Thymus (tissue), 11 donors: ENCODE measurements around the gene DIO3. TPM values are rescaled to one million over a fixed set of nuclear protein-coding genes. Genes with fewer than 3 reads are reported as not detected.

ENCODE experiments used
- DNase-seq, 9 donors: peaks; one replicate each; pipeline ENCODE4 v3.0.0-alpha.2; 2013; ENCODE audit warnings: low spot score in 9 of 9, low read depth in 6 of 9, missing footprints in 1 of 9
- H3K27ac ChIP-seq, 2 donors: one replicate each; pipeline ENCODE4 v1.5.1; 2013; ENCODE audit warnings: control low read depth in 1 of 2, low read depth in 1 of 2, low read length in 1 of 2, mild to moderate bottlenecking in 1 of 2, moderate library complexity in 1 of 2
- H3K27me3 ChIP-seq, 2 donors: one replicate each; pipeline ENCODE4 v1.5.1; 2013; ENCODE audit warnings: low read length in 1 of 2; ENCODE audit not compliant: control insufficient read depth in 2 of 2, insufficient read depth in 1 of 2
- H3K36me3 ChIP-seq, 2 donors: one replicate each; pipeline ENCODE4 v1.5.1; 2013; ENCODE audit warnings: low read length in 1 of 2, mild to moderate bottlenecking in 1 of 2, moderate library complexity in 1 of 2; ENCODE audit not compliant: control insufficient read depth in 2 of 2, insufficient read depth in 2 of 2
- H3K4me1 ChIP-seq, 2 donors: one replicate each; pipeline ENCODE4 v1.5.1; 2013; ENCODE audit warnings: low read length in 2 of 2; ENCODE audit not compliant: control insufficient read depth in 2 of 2, insufficient read depth in 2 of 2
- H3K4me3 ChIP-seq, 2 donors: one replicate each; pipeline ENCODE4 v1.5.1; 2013; ENCODE audit warnings: low read length in 2 of 2, control low read depth in 1 of 2, mild to moderate bottlenecking in 1 of 2
- H3K9me3 ChIP-seq, 2 donors: one replicate each; pipeline ENCODE4 v1.5.1; 2013; ENCODE audit warnings: low read length in 1 of 2, mild to moderate bottlenecking in 1 of 2; ENCODE audit not compliant: control insufficient read depth in 2 of 2, insufficient read depth in 1 of 2
- WGBS: extraction: QIAGEN DNeasy Blood & Tissue Kit; methylation state at CpG from one replicate; pipeline ENCODE4 v1.1.7; 2013; 5-methylcytosine and 5-hydroxymethylcytosine counted together
- polyA plus RNA-seq: library from polyadenylated mRNA; stranded (reverse); fragments of 200-250 nt; gene quantifications from one replicate; pipeline ENCODE4 v1.2.3, GENCODE V29; 2013
- total RNA-seq: library from RNA; stranded (reverse); fragments of 120-200 nt; gene quantifications from one replicate; pipeline ENCODE4 v1.2.4, GENCODE V29; 2013
- donor health status: healthy.

The DIO3 gene
- total and polyA plus RNA-seq, 2 donors, result 0.24 to 0.84 TPM

GRCh38 chr14:101561897-101562490 lies 699 bp downstream of the DIO3 start:
- H3K27ac ChIP-seq, result no peak overlapping the region
- peaks cover 0 to 10% of the 10 kb centered on the region in 2 donors for H3K4me1 ChIP-seq
- DNase-seq, result no peak
- peaks cover 84 to 92% of the 10 kb centered on the region in 2 donors for H3K27me3 ChIP-seq
- H3K9me3 ChIP-seq, result peaks cover 14 to 19% of the 10 kb centered on the region in 2 donors
- WGBS, result 76% methylated on average over 51 of the region's 51 CpGs
- H3K36me3 ChIP-seq, result no peaks in the 10 kb centered on the region
- no peak overlapping the region for H3K4me3 ChIP-seq

- WGBS, result 9% methylated on average over 23 of the region's 23 CpGs
- no peak overlapping the region for H3K27ac ChIP-seq
- peaks cover 0 to 10% of the 10 kb centered on the region in 2 donors for H3K4me1 ChIP-seq
- no peak overlapping the region for H3K4me3 ChIP-seq
- peaks cover 84 to 92% of the 10 kb centered on the region in 2 donors for H3K27me3 ChIP-seq
- H3K9me3 ChIP-seq, result peaks cover 14 to 19% of the 10 kb centered on the region in 2 donors
- H3K36me3 ChIP-seq, result no peaks in the 10 kb centered on the region
- peak in 5 of 9 donors; percentile 15 to 55 (median 24) for DNase-seq
Observed at GRCh38 chr14:101562659-101563351, 1.5 kb downstream of the DIO3 start.

GRCh38 chr14:101563352-101563653 lies 2.0 kb downstream of the DIO3 start:
- peaks cover 80 to 92% of the 10 kb centered on the region in 2 donors for H3K27me3 ChIP-seq
- no peak overlapping the region for H3K4me3 ChIP-seq
- 5% methylated on average over 13 of the region's 13 CpGs for WGBS

GRCh38 chr14:101563654-101564443 lies 2.6 kb downstream of the DIO3 start:
- Histone ChIP-seq H3K36me3 (no peaks in the 10 kb centered on the region), H3K9me3 (peaks cover 14 to 19% of the 10 kb centered on the region in 2 donors), H3K4me1 (peaks cover 0 to 10% of the 10 kb centered on the region in 2 donors), H3K27ac (no peak overlapping the region), H3K4me3 (no peak overlapping the region), H3K27me3 (peaks cover 75 to 91% of the 10 kb centered on the region in 2 donors)
- no peak for DNase-seq
- WGBS, result 5% methylated on average over 54 of the region's 54 CpGs

More at GRCh38 chr14:101563352-101563653, 2.0 kb downstream of the DIO3 start:
- peaks cover 14 to 19% of the 10 kb centered on the region in 2 donors for H3K9me3 ChIP-seq
- DNase-seq, result no peak
- no peaks in the 10 kb centered on the region for H3K36me3 ChIP-seq
- H3K27ac ChIP-seq, result no peak overlapping the region
- peaks cover 0 to 10% of the 10 kb centered on the region in 2 donors for H3K4me1 ChIP-seq

- 7% methylated on average over 21 of the region's 21 CpGs for WGBS
- Histone ChIP-seq H3K27me3 (peaks cover 70 to 87% of the 10 kb centered on the region in 2 donors), H3K27ac (no peak overlapping the region), H3K4me3 (no peak overlapping the region), H3K9me3 (peaks cover 14 to 19% of the 10 kb centered on the region in 2 donors), H3K36me3 (no peaks in the 10 kb centered on the region), H3K4me1 (peaks cover 0 to 10% of the 10 kb centered on the region in 2 donors)
- no peak for DNase-seq
Observed at GRCh38 chr14:101564444-101564776, 3.1 kb downstream of the DIO3 start.

- H3K9me3 ChIP-seq, result peaks cover 14 to 19% of the 10 kb centered on the region in 2 donors
- no peaks in the 10 kb centered on the region for H3K36me3 ChIP-seq
- peaks cover 0 to 10% of the 10 kb centered on the region in 2 donors for H3K4me1 ChIP-seq
- peaks cover 65 to 82% of the 10 kb centered on the region in 2 donors for H3K27me3 ChIP-seq
- H3K27ac ChIP-seq, result no peak overlapping the region
- no peak for DNase-seq
- no peak overlapping the region for H3K4me3 ChIP-seq
- WGBS, result 5% methylated on average over 51 of the region's 51 CpGs
Observed at GRCh38 chr14:101564819-101565698, 3.8 kb downstream of the DIO3 start.

- DNase-seq, result no peak
- WGBS, result 90% methylated on average over 5 of the region's 5 CpGs
- Histone ChIP-seq H3K27ac (no peak overlapping the region), H3K36me3 (no peaks in the 10 kb centered on the region), H3K4me3 (no peak overlapping the region), H3K9me3 (peaks cover 2 to 8% of the 10 kb centered on the region in 2 donors), H3K4me1 (peaks cover 0 to 10% of the 10 kb centered on the region in 2 donors), H3K27me3 (peaks cover 43 to 71% of the 10 kb centered on the region in 2 donors)
Observed at GRCh38 chr14:101567252-101567651, 6.0 kb downstream of the DIO3 start.

- Histone ChIP-seq H3K27me3 (peaks cover 6 to 38% of the 10 kb centered on the region in 2 donors), H3K9me3 (no peaks in the 10 kb centered on the region), H3K27ac (no peak overlapping the region), H3K4me3 (no peak overlapping the region), H3K36me3 (no peaks in the 10 kb centered on the region), H3K4me1 (no peaks in the 10 kb centered on the region)
- 89% methylated on average over 5 of the region's 5 CpGs for WGBS
- no peak for DNase-seq
Observed at GRCh38 chr14:101571004-101571403, 9.7 kb downstream of the DIO3 start.
